ENCODE measurements around the gene PRR9.

- TF ChIP-seq CTCF (IDR thresholded peaks at IDR 0.05) (no peak), POLR2A (IDR thresholded peaks at IDR 0.05) (no peak)
Measured at GRCh38 chr1:153192697-153193096, 24.7 kb upstream of the PRR9 start.
